Lower lobe of right lung (tissue), 2 donors: ENCODE data around the gene ANK3. TPM values are rescaled to one million over a fixed set of nuclear protein-coding genes. Genes with fewer than 3 reads are reported as not detected.

Source experiments
- ATAC-seq, 2 donors: fragments of 200-7000 bp; cut with Tn5 transposase; one replicate each; pipeline ENCODE4 v1.9.1; 2020 to 2022; ENCODE audit warnings: mild to moderate bottlenecking in 2 of 2, moderate library complexity in 2 of 2
- DNase-seq: peaks from one replicate; pipeline ENCODE4 v3.0.0-alpha.2; 2020
- H3K27ac ChIP-seq: fragments of 200-600 bp; one replicate; pipeline ENCODE4 v1.8.0; 2022
- H3K27me3 ChIP-seq: fragments of 200-600 bp; one replicate; pipeline ENCODE4 v1.8.0; 2022; ENCODE audit warnings: low read depth
- H3K36me3 ChIP-seq: fragments of 200-600 bp; one replicate; pipeline ENCODE4 v1.8.0; 2022; ENCODE audit warnings: mild to moderate bottlenecking
- H3K4me1 ChIP-seq: fragments of 200-600 bp; one replicate; pipeline ENCODE4 v1.8.0; 2022
- H3K4me3 ChIP-seq: fragments of 200-600 bp; one replicate; pipeline ENCODE4 v1.8.0; 2022; ENCODE audit warnings: mild to moderate bottlenecking
- H3K9me3 ChIP-seq: fragments of 200-600 bp; one replicate; pipeline ENCODE4 v1.8.0; 2022
- intact Hi-C: fragments of 100-400 bp; cut with DNase I; formaldehyde crosslinking; loops from one replicate; pipeline ENCODE4 v1.11.0; 2022
- total RNA-seq: library from RNA; stranded (reverse); fragmentation: NEBNext Ultra II Directional; extraction: Animal tissue kit (Norgen Biotek cat#: 25700); gene quantifications from one replicate; pipeline ENCODE4 v1.2.1, GENCODE V29; 2021
- TF ChIP-seq, protein P1 (sequence below): fragments of 200-600 bp; IDR thresholded peaks from one replicate; pipeline ENCODE4 v1.8.0; 2022; ENCODE audit warnings: antibody characterized with exemption, mild to moderate bottlenecking
- donor health status: DM: no; HTN: yes; CAD: no; lungs with severe emphysema.

Gene ANK3
- total RNA-seq, 1 donor from 2014 or later = 75.9 TPM

- intact Hi-C loops = no loop called here
- Histone ChIP-seq H3K36me3 (no peaks in the 10 kb centered on the region), H3K27ac (no peak overlapping the region), H3K4me1 (peaks cover 25% of the 10 kb centered on the region), H3K4me3 (no peak overlapping the region), H3K27me3 (no peaks in the 10 kb centered on the region), H3K9me3 (no peaks in the 10 kb centered on the region)
- DNase-seq = no peak
- TF ChIP-seq, protein P1, sequence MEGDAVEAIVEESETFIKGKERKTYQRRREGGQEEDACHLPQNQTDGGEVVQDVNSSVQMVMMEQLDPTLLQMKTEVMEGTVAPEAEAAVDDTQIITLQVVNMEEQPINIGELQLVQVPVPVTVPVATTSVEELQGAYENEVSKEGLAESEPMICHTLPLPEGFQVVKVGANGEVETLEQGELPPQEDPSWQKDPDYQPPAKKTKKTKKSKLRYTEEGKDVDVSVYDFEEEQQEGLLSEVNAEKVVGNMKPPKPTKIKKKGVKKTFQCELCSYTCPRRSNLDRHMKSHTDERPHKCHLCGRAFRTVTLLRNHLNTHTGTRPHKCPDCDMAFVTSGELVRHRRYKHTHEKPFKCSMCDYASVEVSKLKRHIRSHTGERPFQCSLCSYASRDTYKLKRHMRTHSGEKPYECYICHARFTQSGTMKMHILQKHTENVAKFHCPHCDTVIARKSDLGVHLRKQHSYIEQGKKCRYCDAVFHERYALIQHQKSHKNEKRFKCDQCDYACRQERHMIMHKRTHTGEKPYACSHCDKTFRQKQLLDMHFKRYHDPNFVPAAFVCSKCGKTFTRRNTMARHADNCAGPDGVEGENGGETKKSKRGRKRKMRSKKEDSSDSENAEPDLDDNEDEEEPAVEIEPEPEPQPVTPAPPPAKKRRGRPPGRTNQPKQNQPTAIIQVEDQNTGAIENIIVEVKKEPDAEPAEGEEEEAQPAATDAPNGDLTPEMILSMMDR = no peak
- no peak for ATAC-seq
Observed at GRCh38 chr10:60028081-60028480, 361.6 kb downstream of the ANK3 start.

GRCh38 chr10:60025279-60025678 is 364.4 kb downstream of the ANK3 start:
- TF ChIP-seq, protein P1 = no peak
- H3K9me3 ChIP-seq = no peaks in the 10 kb centered on the region
- ATAC-seq (no peak), DNase-seq (no peak)
- H3K4me3 ChIP-seq = no peak overlapping the region
- H3K27ac ChIP-seq = no peak overlapping the region
- H3K36me3 ChIP-seq = no peaks in the 10 kb centered on the region
- no peaks in the 10 kb centered on the region for H3K27me3 ChIP-seq
- H3K4me1 ChIP-seq = no peaks in the 10 kb centered on the region
- intact Hi-C loops = no loop called here

- intact Hi-C loops = no loop called here
- Histone ChIP-seq H3K36me3 (no peaks in the 10 kb centered on the region), H3K4me3 (no peak overlapping the region), H3K4me1 (no peaks in the 10 kb centered on the region), H3K27ac (no peak overlapping the region), H3K9me3 (no peaks in the 10 kb centered on the region), H3K27me3 (no peaks in the 10 kb centered on the region)
- ATAC-seq (no peak), DNase-seq (no peak)
- TF ChIP-seq, protein P1 = no peak
Observed at GRCh38 chr10:60024506-60024905, 365.2 kb downstream of the ANK3 start.

- intact Hi-C loops = no loop called here
- no peak overlapping the region for H3K27ac ChIP-seq
- no peak overlapping the region for H3K4me3 ChIP-seq
- TF ChIP-seq, protein P1 = no peak
- DNase-seq = no peak
- H3K27me3 ChIP-seq = no peaks in the 10 kb centered on the region
- H3K9me3 ChIP-seq = no peaks in the 10 kb centered on the region
- no peaks in the 10 kb centered on the region for H3K36me3 ChIP-seq
- H3K4me1 ChIP-seq = no peaks in the 10 kb centered on the region
- no peak for ATAC-seq
Observed at GRCh38 chr10:60023155-60023877, 366.4 kb downstream of the ANK3 start.

DNA sequence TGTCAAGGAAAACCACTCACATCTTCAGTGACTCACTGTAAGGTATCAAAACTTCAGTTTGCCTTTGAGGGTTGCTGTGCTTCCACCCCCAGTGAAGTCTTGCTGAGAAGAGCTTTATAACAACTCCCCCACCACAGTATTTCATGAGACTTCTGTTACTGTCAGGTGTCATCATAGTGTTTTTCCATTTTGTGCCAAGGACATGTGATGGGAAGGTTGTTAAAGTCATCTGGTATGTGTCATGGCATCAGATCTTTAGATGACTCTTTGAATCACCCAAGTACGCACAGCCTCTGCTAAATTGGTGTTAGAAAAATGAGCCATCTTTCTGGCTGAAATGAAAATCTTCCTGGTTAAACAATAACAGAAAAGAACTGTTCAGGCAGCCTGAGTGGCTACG is 368.3 kb downstream of the ANK3 start:
- Histone ChIP-seq H3K27ac (no peak overlapping the region), H3K4me3 (no peak overlapping the region), H3K4me1 (no peaks in the 10 kb centered on the region), H3K27me3 (no peaks in the 10 kb centered on the region), H3K9me3 (no peaks in the 10 kb centered on the region), H3K36me3 (no peaks in the 10 kb centered on the region)
- intact Hi-C loops = no loop called here
- no peak for DNase-seq
- ATAC-seq = no peak
- TF ChIP-seq, protein P1 = no peak
